Measurements from ENCODE around the gene SIRPA. TPM values are rescaled to one million over a fixed set of nuclear protein-coding genes. Genes with fewer than 3 reads are reported as not detected.

Gene SIRPA
- total and polyA plus RNA-seq, 11 donors = 8.6 to 73.5 (median 28.5) TPM

DNA sequence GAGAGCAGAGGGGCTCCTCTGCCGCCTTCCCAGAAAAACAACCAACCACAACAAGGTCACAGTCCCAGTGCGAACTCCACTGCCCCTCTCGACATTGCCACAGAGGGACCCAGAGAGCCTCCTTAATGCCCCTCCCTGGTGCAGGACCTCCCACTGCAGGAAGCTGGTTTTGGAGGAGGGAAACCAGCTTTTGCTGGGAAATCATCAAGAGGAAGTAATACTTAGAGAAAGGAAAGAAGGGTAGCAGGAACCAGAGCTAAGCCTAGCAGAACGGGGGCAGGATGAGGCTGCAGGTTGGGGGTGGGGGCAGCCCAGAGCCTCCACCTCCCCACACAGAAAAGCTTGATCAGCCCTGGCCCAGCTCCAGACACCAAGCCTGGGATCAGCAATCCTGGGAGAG is 37.7 kb upstream of the SIRPA start:
- DNase-seq = no peak
- TF ChIP-seq CTCF (IDR thresholded peaks at IDR 0.05) (no peak), POLR2A (IDR thresholded peaks at IDR 0.05) (no peak)
- Histone ChIP-seq H3K27me3 (no peaks in the 10 kb centered on the region), H3K27ac (peak overlapping the region in 1 of 12 donors; percentile 7), H3K4me3 (no peak overlapping the region), H3K9me3 (no peaks in the 10 kb centered on the region), H3K4me1 (peaks cover 0 to 26% (median 0%) of the 10 kb centered on the region in 12 donors), H3K36me3 (no peaks in the 10 kb centered on the region)
- peak in 2 of 4 donors; percentile 24 to 41 for ATAC-seq
- intact Hi-C loops (cut with DNase I) = no loop called here
- WGBS, 4 donors = 46 to 75% (median 69%) methylated on average over 4 of the region's 4 CpGs

- TF ChIP-seq POLR2A (IDR thresholded peaks at IDR 0.05) (no peak), CTCF (IDR thresholded peaks at IDR 0.05) (no peak)
- Histone ChIP-seq H3K27ac (no peak overlapping the region), H3K27me3 (no peaks in the 10 kb centered on the region), H3K4me3 (no peak overlapping the region), H3K36me3 (no peaks in the 10 kb centered on the region), H3K9me3 (no peaks in the 10 kb centered on the region), H3K4me1 (peaks cover 0 to 26% (median 0%) of the 10 kb centered on the region in 12 donors)
- intact Hi-C loops (cut with DNase I) = no loop called here
- WGBS, 4 donors = 67 to 79% (median 75%) methylated on average over 5 of the region's 5 CpGs
- DNase-seq (no peak), ATAC-seq (no peak)
Measured at GRCh38 chr20:1858871-1859270, 36.3 kb upstream of the SIRPA start.

- no peaks in the 10 kb centered on the region for H3K9me3 ChIP-seq
- TF ChIP-seq POLR2A (IDR thresholded peaks at IDR 0.05) (no peak), CTCF (IDR thresholded peaks at IDR 0.05) (no peak)
- H3K27ac ChIP-seq = no peak overlapping the region
- H3K36me3 ChIP-seq = no peaks in the 10 kb centered on the region
- no peaks in the 10 kb centered on the region for H3K27me3 ChIP-seq
- H3K4me3 ChIP-seq = no peak overlapping the region
- H3K4me1 ChIP-seq = peaks cover 0 to 26% (median 0%) of the 10 kb centered on the region in 12 donors
- no peak for DNase-seq
- ATAC-seq = no peak
- intact Hi-C loops (cut with DNase I) = no loop called here
- 80 to 86% (median 84%) methylated on average over 4 of the region's 4 CpGs for WGBS, 4 donors
Measured at GRCh38 chr20:1860446-1860845, 34.8 kb upstream of the SIRPA start.

DNA sequence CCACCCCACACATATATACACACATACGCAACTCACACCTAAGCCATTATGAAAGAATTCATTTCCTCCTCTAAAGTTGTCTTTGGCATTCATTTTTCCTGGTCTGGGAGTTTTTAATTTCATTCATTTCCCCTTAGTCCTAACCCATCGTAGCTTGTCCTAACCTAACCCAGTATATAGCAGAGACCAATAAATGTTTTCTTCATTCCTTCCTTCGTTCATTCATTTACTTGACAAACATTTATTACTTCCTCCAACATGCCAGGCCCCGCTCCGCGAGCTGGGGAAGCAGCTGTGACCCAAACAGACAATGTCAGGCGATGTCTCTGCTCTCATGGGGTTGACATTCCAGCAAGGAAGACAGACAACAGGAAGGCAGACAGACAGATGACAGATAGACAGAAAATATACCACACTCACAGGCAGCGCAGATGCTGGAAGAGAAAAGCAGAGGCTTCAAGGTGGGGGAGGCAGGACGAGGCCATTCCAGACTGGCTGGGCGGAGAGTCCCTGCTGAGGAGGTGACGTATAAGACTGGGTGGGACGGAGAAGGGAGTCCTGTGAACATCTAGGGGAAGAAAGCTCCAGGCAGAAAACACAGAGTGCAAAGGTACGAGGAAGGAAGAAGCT is 33.7 kb upstream of the SIRPA start:
- ATAC-seq (no peak), DNase-seq (no peak)
- Histone ChIP-seq H3K27me3 (no peaks in the 10 kb centered on the region), H3K4me1 (peaks cover 0 to 26% (median 0%) of the 10 kb centered on the region in 12 donors), H3K4me3 (no peak overlapping the region), H3K27ac (no peak overlapping the region), H3K9me3 (no peaks in the 10 kb centered on the region), H3K36me3 (no peaks in the 10 kb centered on the region)
- TF ChIP-seq CTCF (IDR thresholded peaks at IDR 0.05) = no peak
- TF ChIP-seq POLR2A (IDR thresholded peaks at IDR 0.05) = no peak
- WGBS, 4 donors = 56 to 69% (median 64%) methylated on average over 13 of the region's 13 CpGs
- intact Hi-C loops (cut with DNase I) = no loop called here
